ENCODE data around the gene CNTNAP2.

- TF ChIP-seq CTCF (IDR thresholded peaks at IDR 0.05) = no peak
- no peak for TF ChIP-seq POLR2A (IDR thresholded peaks at IDR 0.05)
These were observed 564.9 kb downstream of the CNTNAP2 start for GRCh38 chr7:146681487-146681886.

Measured in lower leg skin (tissue), 3 donors.